Measurements from ENCODE around the gene TBCD.

DNA sequence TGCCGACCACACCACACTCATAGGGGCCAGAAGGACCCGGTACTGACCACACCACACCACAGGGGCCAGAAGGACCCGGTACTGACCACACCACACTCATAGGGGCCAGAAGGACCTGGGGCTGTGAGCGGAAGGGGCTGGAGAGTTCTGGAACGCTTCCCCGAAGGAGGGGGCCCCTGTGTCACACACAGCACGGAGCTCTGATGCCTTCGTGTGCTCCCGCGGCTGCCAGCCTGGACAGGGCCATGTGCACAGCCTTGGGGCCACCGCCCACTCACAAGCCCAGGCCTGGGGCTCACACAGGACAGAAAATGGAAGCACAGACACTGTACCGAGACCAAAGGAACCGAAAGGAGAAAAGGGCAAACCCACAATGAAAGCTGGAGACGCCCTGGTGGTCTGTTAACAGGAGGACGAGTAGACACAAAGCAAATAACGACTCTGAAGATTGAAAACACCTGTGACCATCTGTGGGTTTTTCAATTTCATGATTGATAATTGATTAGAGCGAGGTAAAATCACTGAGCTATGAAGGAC lies 221.0 kb downstream of the TBCD start:
- TF ChIP-seq, protein P1, sequence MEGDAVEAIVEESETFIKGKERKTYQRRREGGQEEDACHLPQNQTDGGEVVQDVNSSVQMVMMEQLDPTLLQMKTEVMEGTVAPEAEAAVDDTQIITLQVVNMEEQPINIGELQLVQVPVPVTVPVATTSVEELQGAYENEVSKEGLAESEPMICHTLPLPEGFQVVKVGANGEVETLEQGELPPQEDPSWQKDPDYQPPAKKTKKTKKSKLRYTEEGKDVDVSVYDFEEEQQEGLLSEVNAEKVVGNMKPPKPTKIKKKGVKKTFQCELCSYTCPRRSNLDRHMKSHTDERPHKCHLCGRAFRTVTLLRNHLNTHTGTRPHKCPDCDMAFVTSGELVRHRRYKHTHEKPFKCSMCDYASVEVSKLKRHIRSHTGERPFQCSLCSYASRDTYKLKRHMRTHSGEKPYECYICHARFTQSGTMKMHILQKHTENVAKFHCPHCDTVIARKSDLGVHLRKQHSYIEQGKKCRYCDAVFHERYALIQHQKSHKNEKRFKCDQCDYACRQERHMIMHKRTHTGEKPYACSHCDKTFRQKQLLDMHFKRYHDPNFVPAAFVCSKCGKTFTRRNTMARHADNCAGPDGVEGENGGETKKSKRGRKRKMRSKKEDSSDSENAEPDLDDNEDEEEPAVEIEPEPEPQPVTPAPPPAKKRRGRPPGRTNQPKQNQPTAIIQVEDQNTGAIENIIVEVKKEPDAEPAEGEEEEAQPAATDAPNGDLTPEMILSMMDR (conservative IDR thresholded peaks at IDR 0.05 in 1 of 2, IDR thresholded peaks at IDR 0.05 in 1 of 2; ENCODE audit: extremely low read depth in 1 of 2, insufficient read depth in 1 of 2, low read depth in 1 of 2, low read length in 2 of 2) = no peak
- TF ChIP-seq EZH2 (IDR thresholded peaks at IDR 0.05; ENCODE audit: borderline replicate concordance, low read length) = no peak

Measured in mammary epithelial cell (primary cell).